SK-N-MC (cell line): ENCODE data around the gene AHDC1.

Experiments used
- EZH2 ChIP-seq: fragments of 200-600 bp; sonication (generic); IDR thresholded peaks from one replicate; pipeline ENCODE4 v1.6.1; 2017; ENCODE audit warnings: antibody characterized with exemption
- POLR2AphosphoS5 ChIP-seq: IDR thresholded peaks from 2 replicates; pipeline ENCODE4 v1.6.1; 2012; ENCODE audit warnings: mild to moderate bottlenecking, low read depth, low read length, borderline replicate concordance

DNA sequence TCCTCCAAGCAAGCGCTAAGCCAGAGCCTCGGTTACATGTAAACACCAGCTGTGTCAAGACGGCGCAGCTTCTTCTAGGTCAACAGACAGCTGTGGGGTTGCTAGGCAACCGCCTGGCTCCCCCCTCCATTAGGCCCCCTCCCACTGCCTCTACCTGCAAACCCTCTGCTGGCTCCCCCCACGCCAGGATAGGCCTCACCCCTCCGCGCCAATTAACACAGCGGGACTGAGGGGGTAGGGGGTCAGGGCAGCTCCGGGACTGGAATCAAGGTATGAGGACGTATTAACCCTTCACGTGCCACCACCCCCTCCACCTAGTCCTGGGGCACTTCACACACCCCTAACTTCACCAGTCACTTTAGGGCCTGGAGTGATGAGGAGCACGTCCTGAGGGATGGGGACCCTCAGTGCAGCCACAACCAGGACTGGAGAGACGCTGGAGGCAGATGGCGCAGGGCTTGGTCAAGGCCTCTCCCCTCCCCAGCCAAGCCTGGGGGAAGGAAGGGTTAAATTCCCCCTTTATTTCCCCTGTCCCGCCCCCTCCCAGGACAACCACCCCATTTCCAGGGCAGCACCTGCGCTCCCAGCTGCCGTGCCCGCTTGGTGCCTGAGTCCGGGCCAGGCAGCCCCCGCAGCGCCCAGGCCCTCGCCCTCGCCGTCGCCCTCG lies 76.6 kb downstream of the AHDC1 start:
- no peak for TF ChIP-seq EZH2
- no peak for TF ChIP-seq POLR2AphosphoS5
